Endothelial cell (in vitro differentiated cells): Measurements from ENCODE around the gene GNAZ. TPM values are rescaled to one million over a fixed set of nuclear protein-coding genes. Genes with fewer than 3 reads are reported as not detected.

Experiments used
- DNase-seq: peaks from one replicate; pipeline ENCODE4 v3.0.0; 2021; ENCODE audit warnings: low spot score
- H3K27ac Mint-ChIP-seq: one replicate; pipeline ENCODE4 v1.8.0; 2021; ENCODE audit warnings: mixed read lengths, inconsistent platforms; ENCODE audit not compliant: unreplicated experiment
- H3K27me3 Mint-ChIP-seq: one replicate; pipeline ENCODE4 v1.8.0; 2021; ENCODE audit warnings: mild to moderate bottlenecking, moderate library complexity, mixed read lengths, inconsistent platforms; ENCODE audit not compliant: unreplicated experiment
- H3K36me3 Mint-ChIP-seq: one replicate; pipeline ENCODE4 v1.8.0; 2021; ENCODE audit warnings: mild to moderate bottlenecking, low read depth, mixed read lengths, inconsistent platforms; ENCODE audit not compliant: unreplicated experiment
- H3K4me1 Mint-ChIP-seq: one replicate; pipeline ENCODE4 v1.8.0; 2021; ENCODE audit warnings: mild to moderate bottlenecking, mixed read lengths, inconsistent platforms; ENCODE audit not compliant: unreplicated experiment
- H3K4me3 Mint-ChIP-seq: one replicate; pipeline ENCODE4 v1.8.0; 2021; ENCODE audit warnings: mild to moderate bottlenecking, mixed read lengths, inconsistent platforms; ENCODE audit not compliant: unreplicated experiment
- H3K9me3 Mint-ChIP-seq: one replicate; pipeline ENCODE4 v1.8.0; 2021; ENCODE audit warnings: mixed read lengths, inconsistent platforms; ENCODE audit not compliant: unreplicated experiment
- CTCF ChIP-seq: fragments of 200-600 bp; sonication (generic); IDR thresholded peaks from one replicate; pipeline ENCODE4 v1.5.0; 2021; ENCODE audit warnings: antibody characterized with exemption; ENCODE audit not compliant: unreplicated experiment
- total RNA-seq: library from RNA; stranded (reverse); fragmentation: NEBNext Ultra II Directional; extraction: Animal tissue kit (Norgen Biotek cat#: 25700); gene quantifications from one replicate; pipeline ENCODE4 v1.2.1, GENCODE V29; 2021; ENCODE audit not compliant: unreplicated experiment

GNAZ gene
- total RNA-seq, 1 donor from 2014 or later, result 0.21 TPM

- Mint-ChIP-seq H3K4me1 (peaks cover 12% of the 10 kb centered on the region), H3K27ac (no peak overlapping the region), H3K27me3 (peaks cover 8% of the 10 kb centered on the region), H3K36me3 (peaks cover 4% of the 10 kb centered on the region), H3K9me3 (no peaks in the 10 kb centered on the region), H3K4me3 (no peak overlapping the region)
- TF ChIP-seq CTCF, result no peak
- DNase-seq, result no peak
These were observed 11.6 kb upstream of the GNAZ start for GRCh38 chr22:23058481-23059283.

- H3K27ac Mint-ChIP-seq, result no peak overlapping the region
- no peak overlapping the region for H3K4me3 Mint-ChIP-seq
- H3K27me3 Mint-ChIP-seq, result peaks cover 8% of the 10 kb centered on the region
- H3K36me3 Mint-ChIP-seq, result peaks cover 4% of the 10 kb centered on the region
- TF ChIP-seq CTCF, result no peak
- no peaks in the 10 kb centered on the region for H3K9me3 Mint-ChIP-seq
- DNase-seq, result no peak
- H3K4me1 Mint-ChIP-seq, result peaks cover 12% of the 10 kb centered on the region
These were observed 10.9 kb upstream of the GNAZ start for GRCh38 chr22:23059284-23059948.

GRCh38 chr22:23060612-23061400 lies 9.5 kb upstream of the GNAZ start:
- Mint-ChIP-seq H3K27ac (no peak overlapping the region), H3K4me1 (peaks cover 8% of the 10 kb centered on the region), H3K9me3 (no peaks in the 10 kb centered on the region), H3K27me3 (peaks cover 10% of the 10 kb centered on the region), H3K36me3 (peaks cover 4% of the 10 kb centered on the region), H3K4me3 (no peak overlapping the region)
- no peak for DNase-seq
- no peak for TF ChIP-seq CTCF

- Mint-ChIP-seq H3K27me3 (peaks cover 14% of the 10 kb centered on the region), H3K9me3 (no peaks in the 10 kb centered on the region), H3K4me1 (peaks cover 6% of the 10 kb centered on the region), H3K4me3 (no peak overlapping the region), H3K27ac (no peak overlapping the region), H3K36me3 (peaks cover 4% of the 10 kb centered on the region)
- no peak for DNase-seq
- no peak for TF ChIP-seq CTCF
These were observed 8.6 kb upstream of the GNAZ start for GRCh38 chr22:23061471-23062280.
